MG63 (cell line): ENCODE data around the gene YARS2. TPM values are rescaled to one million over a fixed set of nuclear protein-coding genes. Genes with fewer than 3 reads are reported as not detected.
"Not testable (repeated sequence)": the region's sequence is repeated elsewhere in the genome, so short reads cannot be mapped to it uniquely, and the experiment has no call there.

Source experiments
- DNase-seq: peaks from one replicate; pipeline ENCODE4 v3.0.0-alpha.2; 2020
- H3K27me3 ChIP-seq: fragments of 250-450 bp; sonication (Bioruptor Pico); 2 replicates; pipeline ENCODE4 v1.5.1; 2020; ENCODE audit warnings: mild to moderate bottlenecking, moderate library complexity
- H3K36me3 ChIP-seq: fragments of 250-450 bp; sonication (Bioruptor Pico); 2 replicates; pipeline ENCODE4 v1.5.1; 2020; ENCODE audit warnings: mild to moderate bottlenecking, moderate library complexity
- H3K4me3 ChIP-seq: fragments of 250-450 bp; sonication (Bioruptor Pico); 2 replicates; pipeline ENCODE4 v1.5.1; 2020; ENCODE audit warnings: mild to moderate bottlenecking, moderate library complexity
- H3K9me3 ChIP-seq: fragments of 250-450 bp; sonication (Bioruptor Pico); 2 replicates; pipeline ENCODE4 v1.5.1; 2020; ENCODE audit warnings: mild to moderate bottlenecking, moderate library complexity
- total RNA-seq: library from RNA; depleted of rRNA; stranded (reverse); fragments of >200 nt; shearing (Covaris generic); gene quantifications from 2 replicates; pipeline ENCODE4 v1.2.3, GENCODE V29; 2014; ENCODE audit warnings: low replicate concordance

The YARS2 gene
- total RNA-seq, 1 experiment from 2014 or later = 80.0 TPM

GRCh38 chr12:32761716-32762115 is 6.0 kb upstream of the YARS2 start:
- H3K36me3 ChIP-seq = no peaks in the 10 kb centered on the region
- H3K27me3 ChIP-seq = no peaks in the 10 kb centered on the region
- H3K9me3 ChIP-seq = no peaks in the 10 kb centered on the region
- no peak overlapping the region for H3K4me3 ChIP-seq
- no peak for DNase-seq

GRCh38 chr12:32757157-32757556 is 1.5 kb upstream of the YARS2 start:
- H3K9me3 ChIP-seq = no peaks in the 10 kb centered on the region
- H3K27me3 ChIP-seq = no peaks in the 10 kb centered on the region
- DNase-seq = no peak
- no peak overlapping the region for H3K4me3 ChIP-seq
- peaks cover 20% of the 10 kb centered on the region for H3K36me3 ChIP-seq

- peak; percentile 29 for DNase-seq
- H3K27me3 ChIP-seq = no peaks in the 10 kb centered on the region
- H3K4me3 ChIP-seq = peak overlapping the region; percentile 94
- no peaks in the 10 kb centered on the region for H3K9me3 ChIP-seq
- peaks cover 25% of the 10 kb centered on the region for H3K36me3 ChIP-seq
Measured at GRCh38 chr12:32756476-32757066, 874 bp upstream of the YARS2 start.

GRCh38 chr12:32755051-32755653 is 545 bp downstream of the YARS2 start:
- DNase-seq = peak; percentile 85
- H3K27me3 ChIP-seq = no peaks in the 10 kb centered on the region

GRCh38 chr12:32754111-32754510 is 1.6 kb downstream of the YARS2 start:
- Histone ChIP-seq H3K36me3 (peaks cover 50% of the 10 kb centered on the region), H3K27me3 (no peaks in the 10 kb centered on the region), H3K9me3 (no peaks in the 10 kb centered on the region), H3K4me3 (peak overlapping the region; percentile 94)
- no peak for DNase-seq

More at GRCh38 chr12:32755051-32755653, 545 bp downstream of the YARS2 start:
- H3K4me3 ChIP-seq = peak overlapping the region; percentile 94
- peaks cover 40% of the 10 kb centered on the region for H3K36me3 ChIP-seq
- H3K9me3 ChIP-seq = no peaks in the 10 kb centered on the region

GRCh38 chr12:32753605-32754004 is 2.1 kb downstream of the YARS2 start:
- peaks cover 55% of the 10 kb centered on the region for H3K36me3 ChIP-seq
- no peak for DNase-seq
- H3K9me3 ChIP-seq = no peaks in the 10 kb centered on the region
- no peaks in the 10 kb centered on the region for H3K27me3 ChIP-seq
- H3K4me3 ChIP-seq = peak overlapping the region; percentile 94; the same call in 1 of the 2 replicates

- no peak for DNase-seq
- Histone ChIP-seq H3K9me3 (no peaks in the 10 kb centered on the region), H3K27me3 (no peaks in the 10 kb centered on the region), H3K36me3 (peaks cover 81% of the 10 kb centered on the region), H3K4me3 (no peak overlapping the region)
Measured at GRCh38 chr12:32743264-32743663, 12.4 kb downstream of the YARS2 start.

- H3K4me3 ChIP-seq = no peak overlapping the region
- peaks cover 82% of the 10 kb centered on the region for H3K36me3 ChIP-seq
- no peak for DNase-seq
- no peaks in the 10 kb centered on the region for H3K27me3 ChIP-seq
- no peaks in the 10 kb centered on the region for H3K9me3 ChIP-seq
Measured at GRCh38 chr12:32742133-32742532, 13.6 kb downstream of the YARS2 start.

- H3K27me3 ChIP-seq = no peaks in the 10 kb centered on the region
- peaks cover 78% of the 10 kb centered on the region for H3K36me3 ChIP-seq
- no peaks in the 10 kb centered on the region for H3K9me3 ChIP-seq
- no peak overlapping the region for H3K4me3 ChIP-seq
- DNase-seq = no peak
Measured at GRCh38 chr12:32739279-32739678, 16.4 kb downstream of the YARS2 start.

GRCh38 chr12:32737715-32738114 is 18.0 kb downstream of the YARS2 start:
- no peak for DNase-seq
- H3K9me3 ChIP-seq = no peaks in the 10 kb centered on the region
- H3K27me3 ChIP-seq = no peaks in the 10 kb centered on the region
- H3K4me3 ChIP-seq = no peak overlapping the region
- peaks cover 80% of the 10 kb centered on the region for H3K36me3 ChIP-seq

GRCh38 chr12:32736445-32736844 is 19.3 kb downstream of the YARS2 start:
- peaks cover 81% of the 10 kb centered on the region for H3K36me3 ChIP-seq

GRCh38 chr12:32734952-32735351 is 20.7 kb downstream of the YARS2 start:
- peaks cover 73% of the 10 kb centered on the region for H3K36me3 ChIP-seq
- no peaks in the 10 kb centered on the region for H3K27me3 ChIP-seq
- no peak overlapping the region for H3K4me3 ChIP-seq
- H3K9me3 ChIP-seq = no peaks in the 10 kb centered on the region
- no peak for DNase-seq

More at GRCh38 chr12:32736445-32736844, 19.3 kb downstream of the YARS2 start:
- no peak overlapping the region for H3K4me3 ChIP-seq
- no peaks in the 10 kb centered on the region for H3K27me3 ChIP-seq
- no peak for DNase-seq
- H3K9me3 ChIP-seq = no peaks in the 10 kb centered on the region

- H3K9me3 ChIP-seq = no peaks in the 10 kb centered on the region
- peaks cover 54% of the 10 kb centered on the region for H3K36me3 ChIP-seq
- no peak for DNase-seq
- H3K27me3 ChIP-seq = no peaks in the 10 kb centered on the region
- H3K4me3 ChIP-seq = no peak overlapping the region
Measured at GRCh38 chr12:32727237-32727636, 28.5 kb downstream of the YARS2 start.

GRCh38 chr12:32726286-32726685 is 29.4 kb downstream of the YARS2 start:
- DNase-seq = no peak
- H3K9me3 ChIP-seq = no peaks in the 10 kb centered on the region
- no peaks in the 10 kb centered on the region for H3K27me3 ChIP-seq
- no peak overlapping the region for H3K4me3 ChIP-seq
- peaks cover 52% of the 10 kb centered on the region for H3K36me3 ChIP-seq

- peaks cover 60% of the 10 kb centered on the region for H3K36me3 ChIP-seq
Measured at GRCh38 chr12:32725308-32725707, 30.4 kb downstream of the YARS2 start.

GRCh38 chr12:32718926-32719325 is 36.8 kb downstream of the YARS2 start:
- Histone ChIP-seq H3K4me3 (no peak overlapping the region), H3K9me3 (no peaks in the 10 kb centered on the region), H3K36me3 (peaks cover 37% of the 10 kb centered on the region), H3K27me3 (no peaks in the 10 kb centered on the region)
- DNase-seq = no peak

More at GRCh38 chr12:32725308-32725707, 30.4 kb downstream of the YARS2 start:
- H3K4me3 ChIP-seq, DNase-seq, H3K9me3 ChIP-seq, H3K27me3 ChIP-seq: not testable (repeated sequence)

- H3K36me3 ChIP-seq = peaks cover 48% of the 10 kb centered on the region
- no peak overlapping the region for H3K4me3 ChIP-seq
- no peaks in the 10 kb centered on the region for H3K27me3 ChIP-seq
- DNase-seq = no peak
- no peaks in the 10 kb centered on the region for H3K9me3 ChIP-seq
Measured at GRCh38 chr12:32714772-32715171, 40.9 kb downstream of the YARS2 start.

- H3K4me3 ChIP-seq = no peak overlapping the region
- no peaks in the 10 kb centered on the region for H3K9me3 ChIP-seq
- peaks cover 50% of the 10 kb centered on the region for H3K36me3 ChIP-seq
- no peak for DNase-seq
- H3K27me3 ChIP-seq = no peaks in the 10 kb centered on the region
Measured at GRCh38 chr12:32708926-32709325, 46.8 kb downstream of the YARS2 start.
